AG09309 (cell line): ENCODE results near the gene EIF5B.

ENCODE experiments used
- DNase-seq: peaks from one replicate; pipeline ENCODE4 v3.0.0-alpha.2; 2010; ENCODE audit warnings: low read depth
- H3K4me3 ChIP-seq: 2 replicates; pipeline ENCODE4 v1.5.1; 2011; ENCODE audit warnings: mild to moderate bottlenecking, low read depth, low read length, moderate library complexity; ENCODE audit not compliant: control insufficient read depth
- TF ChIP-seq, protein P1 (sequence below): IDR thresholded peaks from 2 replicates; pipeline ENCODE4 v1.5.1; 2011; ENCODE audit warnings: mild to moderate bottlenecking, low read depth, low read length, inconsistent platforms; ENCODE audit not compliant: insufficient read depth, control insufficient read depth; ENCODE audit errors: missing control alignments

EIF5B gene

DNA sequence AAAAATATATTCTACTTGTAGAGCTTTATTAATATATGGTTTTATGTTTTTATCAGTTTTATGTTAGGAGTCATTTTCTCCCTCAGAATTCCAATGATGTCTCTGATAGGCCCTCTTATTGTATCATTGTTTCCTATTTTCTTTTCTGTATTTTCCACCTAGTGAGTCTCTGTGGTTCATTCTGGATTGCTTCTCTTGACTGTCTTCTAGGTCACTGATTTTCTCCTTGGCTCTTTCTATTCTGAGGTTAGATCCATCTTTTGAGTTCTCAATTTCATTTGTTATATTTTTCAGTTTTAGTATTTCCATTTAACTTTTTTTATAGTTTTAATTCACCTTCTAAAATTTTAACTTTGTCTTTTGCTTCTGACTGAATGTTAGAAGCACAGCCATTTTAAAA lies 37.6 kb downstream of the EIF5B start:
- TF ChIP-seq, protein P1, sequence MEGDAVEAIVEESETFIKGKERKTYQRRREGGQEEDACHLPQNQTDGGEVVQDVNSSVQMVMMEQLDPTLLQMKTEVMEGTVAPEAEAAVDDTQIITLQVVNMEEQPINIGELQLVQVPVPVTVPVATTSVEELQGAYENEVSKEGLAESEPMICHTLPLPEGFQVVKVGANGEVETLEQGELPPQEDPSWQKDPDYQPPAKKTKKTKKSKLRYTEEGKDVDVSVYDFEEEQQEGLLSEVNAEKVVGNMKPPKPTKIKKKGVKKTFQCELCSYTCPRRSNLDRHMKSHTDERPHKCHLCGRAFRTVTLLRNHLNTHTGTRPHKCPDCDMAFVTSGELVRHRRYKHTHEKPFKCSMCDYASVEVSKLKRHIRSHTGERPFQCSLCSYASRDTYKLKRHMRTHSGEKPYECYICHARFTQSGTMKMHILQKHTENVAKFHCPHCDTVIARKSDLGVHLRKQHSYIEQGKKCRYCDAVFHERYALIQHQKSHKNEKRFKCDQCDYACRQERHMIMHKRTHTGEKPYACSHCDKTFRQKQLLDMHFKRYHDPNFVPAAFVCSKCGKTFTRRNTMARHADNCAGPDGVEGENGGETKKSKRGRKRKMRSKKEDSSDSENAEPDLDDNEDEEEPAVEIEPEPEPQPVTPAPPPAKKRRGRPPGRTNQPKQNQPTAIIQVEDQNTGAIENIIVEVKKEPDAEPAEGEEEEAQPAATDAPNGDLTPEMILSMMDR: no peak
- DNase-seq: no peak
- no peak overlapping the region for H3K4me3 ChIP-seq

DNA sequence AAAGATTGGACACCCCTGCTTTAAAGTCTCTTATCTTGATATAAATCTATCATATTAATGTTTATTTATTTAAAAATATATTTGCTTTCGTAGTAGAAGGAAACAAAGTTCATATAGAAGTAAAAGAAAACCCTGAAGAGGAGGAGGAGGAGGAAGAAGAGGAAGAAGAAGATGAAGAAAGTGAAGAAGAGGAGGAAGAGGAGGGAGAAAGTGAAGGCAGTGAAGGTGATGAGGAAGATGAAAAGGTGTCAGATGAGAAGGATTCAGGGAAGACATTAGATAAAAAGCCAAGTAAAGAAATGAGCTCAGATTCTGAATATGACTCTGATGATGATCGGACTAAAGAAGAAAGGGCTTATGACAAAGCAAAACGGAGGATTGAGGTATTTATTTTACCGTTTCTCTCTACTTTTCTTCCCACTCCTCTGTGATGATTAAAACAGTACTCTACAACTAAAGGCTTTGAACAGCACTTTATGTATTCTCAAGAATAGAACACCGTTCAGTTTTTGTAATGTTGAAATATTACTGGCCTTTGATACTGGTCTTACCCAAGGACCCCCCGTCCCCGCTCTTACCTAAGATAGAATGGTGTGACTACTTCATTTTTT lies 39.2 kb downstream of the EIF5B start:
- no peak for DNase-seq
- no peak overlapping the region for H3K4me3 ChIP-seq
- TF ChIP-seq, protein P1: no peak

GRCh38 chr2:99377879-99378278 lies 40.7 kb downstream of the EIF5B start:
- DNase-seq: no peak
- TF ChIP-seq, protein P1: no peak
- no peak overlapping the region for H3K4me3 ChIP-seq

DNA sequence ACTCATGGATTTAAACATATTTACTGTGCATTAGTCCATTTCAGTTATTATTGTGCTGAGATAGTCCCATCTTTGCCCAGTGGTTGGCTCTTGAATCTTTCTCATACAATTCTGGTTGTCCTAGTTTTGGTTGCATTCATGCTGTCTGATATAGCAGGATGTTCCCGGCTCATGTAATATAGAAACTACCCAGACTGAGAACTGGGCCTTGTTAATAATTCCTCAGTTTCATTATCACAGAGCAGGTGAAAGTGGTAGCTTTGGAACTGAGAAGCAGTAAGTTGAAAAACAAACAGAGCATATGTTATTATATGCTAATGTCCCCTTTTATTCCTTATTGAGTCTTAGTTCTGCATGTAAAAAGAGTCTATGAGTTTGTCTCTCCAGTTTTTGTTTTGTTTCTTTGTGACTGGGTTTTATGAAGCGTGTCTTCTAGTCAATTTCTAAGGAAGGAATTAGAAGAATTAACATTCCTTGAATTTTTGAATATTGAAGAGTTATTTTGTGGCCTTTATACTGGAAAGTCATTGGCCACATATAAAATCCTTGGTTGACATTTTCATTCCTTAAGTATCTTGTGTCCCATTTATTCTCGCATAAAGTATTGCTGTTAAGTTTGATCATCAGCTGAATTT lies 43.3 kb downstream of the EIF5B start:
- TF ChIP-seq, protein P1: no peak
- H3K4me3 ChIP-seq: no peak overlapping the region
- DNase-seq: no peak

- TF ChIP-seq, protein P1: no peak
Measured at GRCh38 chr2:99382143-99382542, 45.0 kb downstream of the EIF5B start.

GRCh38 chr2:99386011-99386410 lies 48.8 kb downstream of the EIF5B start:
- no peak overlapping the region for H3K4me3 ChIP-seq
- TF ChIP-seq, protein P1: no peak
- no peak for DNase-seq

More at GRCh38 chr2:99382143-99382542, 45.0 kb downstream of the EIF5B start:
- no peak overlapping the region for H3K4me3 ChIP-seq
- no peak for DNase-seq
